CD4-positive, alpha-beta T cell treated with Interleukin-10 for 1 hour (primary cell): ENCODE measurements around the gene RHNO1.

Experiments used
- DNase-seq: peaks from one replicate; pipeline ENCODE4 v3.0.0-alpha.2; 2020

RHNO1 gene, protein sequence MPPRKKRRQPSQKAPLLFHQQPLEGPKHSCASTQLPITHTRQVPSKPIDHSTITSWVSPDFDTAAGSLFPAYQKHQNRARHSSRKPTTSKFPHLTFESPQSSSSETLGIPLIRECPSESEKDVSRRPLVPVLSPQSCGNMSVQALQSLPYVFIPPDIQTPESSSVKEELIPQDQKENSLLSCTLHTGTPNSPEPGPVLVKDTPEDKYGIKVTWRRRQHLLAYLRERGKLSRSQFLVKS

DNA sequence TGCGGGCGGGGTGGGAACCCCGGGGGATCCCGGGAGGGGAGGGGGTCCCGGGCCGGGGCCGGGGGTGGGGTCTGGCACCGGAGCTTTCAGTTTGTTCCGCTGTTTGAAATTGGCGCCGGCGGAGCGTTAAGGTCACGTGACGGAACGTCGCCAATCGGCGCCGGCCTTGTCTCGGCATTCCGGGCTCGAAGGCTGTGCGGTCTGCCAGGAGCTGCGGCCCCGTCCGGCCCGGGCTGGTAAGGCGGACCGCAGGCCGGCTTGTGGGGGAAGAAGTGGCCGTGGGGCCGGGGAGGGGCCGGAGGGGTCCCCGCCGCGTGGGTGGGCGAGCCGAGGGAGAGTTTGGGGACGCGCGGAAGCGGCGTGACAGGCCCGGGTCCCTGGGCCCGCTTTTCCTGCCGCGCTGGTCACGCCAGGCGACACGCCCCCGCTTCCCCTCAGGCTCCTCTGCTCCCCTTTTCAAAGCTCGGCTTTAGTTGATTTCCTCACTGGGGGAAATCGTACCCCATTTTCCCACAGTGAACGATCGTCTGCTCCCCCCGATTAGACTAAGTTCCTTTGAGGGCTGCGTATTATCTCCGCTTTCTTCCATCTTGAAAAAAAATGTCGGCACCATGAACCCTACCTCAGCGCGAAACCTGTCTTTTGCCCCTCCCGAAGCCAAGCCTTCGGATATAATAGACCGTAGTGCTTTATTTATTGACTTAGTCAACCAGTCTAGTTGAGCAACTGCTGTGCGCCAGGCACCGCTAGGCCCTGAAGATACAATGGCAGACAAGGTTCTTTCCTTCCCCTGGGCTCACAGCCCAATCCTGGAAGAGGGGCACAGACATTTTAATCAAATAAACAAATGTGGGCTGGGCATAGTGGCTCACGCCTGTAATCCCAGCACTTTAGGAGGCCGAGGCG is at the start of gene RHNO1, which contains the start of gene FOXM1:
Gene RHNO1 (plus strand): TSS at position 177 of the 906 bp plus-strand sequence. CDS start 8,144 bp downstream, outside the sequence.
Gene FOXM1 (minus strand): TSS at position 128 of the 906 bp plus-strand sequence. CDS start 2,696 bp downstream, outside the sequence.
- DNase-seq = peak; percentile 90

DNA sequence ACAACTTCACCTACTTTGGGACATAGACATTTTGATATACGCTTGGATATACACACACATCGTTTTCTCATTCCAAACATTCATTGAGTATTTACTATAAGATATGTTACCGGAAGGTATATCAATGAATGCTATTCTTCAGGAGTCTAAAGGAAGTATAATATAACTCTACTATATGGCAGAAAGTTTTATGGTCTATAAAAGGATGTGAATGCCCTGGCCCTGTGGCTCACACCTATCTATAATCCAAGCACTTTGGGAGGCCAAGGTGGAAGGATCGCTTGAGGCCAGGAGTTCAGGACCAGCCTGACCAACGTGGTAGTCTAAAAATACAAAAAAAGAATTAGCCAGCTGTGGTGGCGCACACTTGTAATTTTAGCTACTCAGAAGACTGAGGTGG is 47.7 kb upstream of the RHNO1 start:
- DNase-seq = no peak

DNA sequence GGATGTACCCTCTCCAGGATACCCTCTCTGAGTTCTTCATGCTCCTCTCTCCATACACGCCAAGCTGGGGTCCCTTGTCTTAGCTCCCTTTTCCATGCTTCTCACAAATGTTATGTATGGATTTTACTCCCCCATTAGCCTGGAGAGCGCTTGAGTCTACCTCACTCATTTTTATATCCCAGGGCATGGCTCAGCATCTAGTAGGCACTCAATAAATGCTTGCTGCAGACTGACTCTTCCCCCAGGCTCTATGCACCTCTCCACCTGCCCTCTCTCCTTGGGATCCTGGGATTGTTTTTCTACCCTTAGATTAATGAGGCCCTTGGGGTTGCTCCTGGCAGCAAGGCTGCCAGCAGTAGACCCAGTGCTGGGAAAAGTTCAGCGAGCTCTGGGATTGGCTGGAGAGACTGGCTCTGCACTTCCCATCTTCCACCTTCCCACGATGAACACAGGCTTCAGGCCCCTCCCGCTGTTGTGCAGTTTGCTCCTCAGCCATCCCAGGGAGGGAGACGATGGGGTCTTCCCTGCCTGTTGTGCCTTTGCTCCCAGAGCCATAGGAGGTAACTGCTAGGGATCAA is 44.4 kb upstream of the RHNO1 start:
- DNase-seq = no peak

DNA sequence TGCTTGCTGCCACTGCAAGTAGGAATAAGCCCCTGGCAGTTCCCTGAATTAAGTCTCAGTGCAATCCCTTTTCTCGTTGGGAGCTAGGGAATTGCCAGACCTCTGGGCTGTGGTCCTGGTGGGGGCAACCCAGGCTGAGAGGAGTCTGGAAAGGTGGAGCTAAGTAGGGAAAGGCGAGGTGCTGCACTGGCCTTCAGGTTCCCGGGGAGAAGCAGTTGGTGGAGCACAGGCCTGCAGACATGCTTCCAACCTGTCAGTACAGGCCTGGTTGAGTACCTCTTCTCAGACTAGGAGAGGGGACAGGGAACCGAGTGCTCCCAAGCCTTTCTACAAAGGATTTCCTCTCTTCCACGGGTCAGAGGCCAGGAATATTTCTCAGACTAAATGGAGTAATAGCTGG is 43.7 kb upstream of the RHNO1 start:
- DNase-seq = no peak

DNA sequence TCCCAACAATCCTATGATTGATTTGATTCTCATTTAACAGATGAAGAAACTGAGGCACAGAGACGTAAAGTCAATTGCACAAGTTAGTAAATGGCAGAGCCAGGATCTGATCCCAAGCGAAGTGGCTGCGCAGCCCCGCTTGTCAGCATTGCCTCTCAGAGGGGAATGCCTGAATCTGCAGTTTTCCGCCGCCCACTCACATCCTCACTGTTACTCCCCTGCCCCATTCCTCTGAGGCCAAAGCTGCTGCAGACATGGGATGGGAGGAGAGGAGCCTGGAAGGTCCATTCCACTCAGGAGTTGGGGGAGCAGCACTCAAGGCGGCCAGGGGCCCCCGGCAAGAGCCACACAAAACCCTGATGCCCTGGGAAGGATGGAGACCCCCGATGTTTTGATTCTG is 43.2 kb upstream of the RHNO1 start:
- no peak for DNase-seq

DNA sequence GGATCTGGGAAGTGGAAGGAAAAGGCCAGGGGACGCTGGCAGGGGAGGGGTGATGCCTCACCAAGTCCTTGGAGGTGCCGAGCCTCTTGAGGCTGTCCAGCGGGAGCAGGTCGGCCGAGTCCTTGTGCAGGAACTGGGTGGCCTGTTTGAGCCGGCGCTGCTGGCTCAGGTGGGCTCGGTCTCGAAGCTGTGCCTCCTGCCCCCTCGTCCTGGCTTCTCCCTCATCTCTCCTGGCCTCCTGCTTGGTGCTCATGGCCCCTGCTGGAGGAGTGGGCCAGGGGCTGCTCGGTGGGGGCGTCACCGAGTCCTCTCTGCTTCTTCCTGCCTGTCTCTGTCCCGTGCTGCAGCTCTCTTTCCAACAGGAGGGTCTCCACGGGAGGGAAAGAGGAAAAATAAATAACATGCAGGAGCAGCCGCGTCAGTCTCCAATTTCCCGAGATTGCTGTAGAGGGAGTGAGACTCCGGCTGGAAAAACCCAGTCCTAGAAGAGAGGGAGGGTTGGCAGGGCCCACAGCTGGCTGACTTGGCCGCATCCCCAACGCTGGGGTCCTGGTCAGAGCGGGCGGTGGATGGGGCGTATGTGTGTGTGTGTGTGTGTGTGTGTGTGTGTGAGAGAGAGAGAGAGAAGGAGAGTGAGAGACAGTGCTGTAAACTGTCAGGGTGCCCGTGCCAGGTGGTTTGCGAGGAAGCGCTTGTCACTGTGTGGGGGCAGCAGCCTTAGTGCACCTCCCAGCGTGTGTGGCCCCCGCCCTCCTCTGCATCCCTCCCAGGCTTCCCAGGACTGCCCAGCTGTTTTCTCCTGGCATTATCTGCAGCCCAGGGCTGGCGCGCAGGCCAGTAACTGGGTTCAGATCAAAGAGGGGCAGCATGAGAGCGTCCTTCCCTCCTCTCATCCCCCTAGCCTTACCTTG is 42.2 kb upstream of the RHNO1 start, which contains the start of gene NRIP2:
Gene NRIP2 (minus strand): TSS at position 455 of the 911 bp plus-strand sequence. CDS start 52 bp downstream, at position 403.
- no peak for DNase-seq

DNA sequence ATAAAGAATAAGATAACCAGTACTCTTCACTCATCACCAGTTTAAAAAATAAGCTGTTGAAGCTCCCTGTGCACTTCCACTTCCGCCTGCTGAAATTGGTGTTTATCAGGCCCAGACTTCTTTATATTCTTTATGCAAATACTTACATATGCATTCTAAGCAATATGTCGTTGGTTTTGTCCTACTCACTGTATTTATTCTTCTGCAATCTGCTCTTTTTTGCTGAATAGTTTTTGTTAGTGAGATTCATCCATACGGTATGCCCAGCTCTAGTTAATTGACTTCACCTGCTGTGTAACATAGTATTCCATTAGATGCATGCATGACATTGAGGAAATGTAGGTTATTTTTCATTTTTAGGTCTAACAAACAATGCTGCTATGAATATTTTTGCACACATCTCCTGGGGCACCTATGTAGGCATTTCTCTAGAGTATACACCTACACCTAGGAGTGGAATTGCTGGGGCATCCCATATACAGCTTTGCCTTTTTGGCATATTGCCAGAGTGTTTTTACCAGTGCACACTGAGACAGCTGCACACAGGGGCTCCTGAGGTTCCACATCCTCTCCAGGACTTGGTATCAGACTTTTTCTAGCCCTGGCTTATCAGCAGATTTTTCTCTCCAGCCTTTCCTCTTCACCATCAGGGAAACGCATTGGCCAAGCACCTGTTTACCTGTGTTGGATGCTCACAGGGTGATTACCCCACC is 41.2 kb upstream of the RHNO1 start:
- no peak for DNase-seq

DNA sequence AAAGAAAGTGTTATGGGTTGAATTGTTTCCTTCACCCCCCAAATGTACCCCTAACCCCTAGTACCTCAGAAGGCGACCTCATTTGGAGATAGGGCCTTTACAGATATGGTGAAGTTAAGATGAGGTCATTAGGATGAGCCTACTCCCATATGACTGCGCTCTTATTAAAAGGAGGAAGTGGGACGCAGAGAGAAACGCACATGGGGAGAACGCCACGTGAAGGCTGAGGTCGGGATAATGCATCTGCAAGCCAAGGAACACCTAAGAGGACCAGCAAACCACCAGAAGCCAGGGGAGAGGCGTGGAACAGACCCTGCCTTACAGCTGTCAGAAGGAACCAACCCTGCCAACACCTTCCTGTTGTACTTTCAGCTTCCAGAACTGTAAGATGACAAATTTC is 40.4 kb upstream of the RHNO1 start:
- DNase-seq = no peak

DNA sequence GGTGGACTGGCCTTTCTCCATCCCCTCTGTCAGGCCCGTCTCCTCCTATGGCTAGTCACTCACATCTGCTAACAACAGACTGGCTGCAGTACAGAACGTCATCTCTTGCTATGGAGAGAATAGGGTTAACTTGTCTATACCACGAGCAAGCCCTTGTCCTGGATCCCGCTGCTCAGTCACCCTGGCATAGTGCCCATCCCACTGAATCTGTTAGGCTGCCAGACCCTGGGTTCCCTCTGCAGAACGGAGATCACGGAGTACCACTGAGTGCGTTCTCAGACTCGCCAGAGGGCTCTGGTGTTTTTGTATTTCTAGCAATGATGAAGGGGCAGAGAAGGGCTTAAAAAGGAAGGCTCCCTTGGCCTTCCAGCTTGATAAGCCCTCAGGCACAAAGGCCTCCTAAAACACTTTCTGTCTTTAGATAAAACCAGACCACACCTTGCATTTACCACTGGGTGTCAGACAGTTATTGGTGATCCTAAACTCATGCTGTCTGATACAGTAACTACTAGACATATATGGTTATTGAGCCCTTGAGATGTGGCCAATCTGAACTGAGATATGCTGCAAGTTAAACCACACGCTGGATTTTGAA is 35.9 kb upstream of the RHNO1 start:
- no peak for DNase-seq

DNA sequence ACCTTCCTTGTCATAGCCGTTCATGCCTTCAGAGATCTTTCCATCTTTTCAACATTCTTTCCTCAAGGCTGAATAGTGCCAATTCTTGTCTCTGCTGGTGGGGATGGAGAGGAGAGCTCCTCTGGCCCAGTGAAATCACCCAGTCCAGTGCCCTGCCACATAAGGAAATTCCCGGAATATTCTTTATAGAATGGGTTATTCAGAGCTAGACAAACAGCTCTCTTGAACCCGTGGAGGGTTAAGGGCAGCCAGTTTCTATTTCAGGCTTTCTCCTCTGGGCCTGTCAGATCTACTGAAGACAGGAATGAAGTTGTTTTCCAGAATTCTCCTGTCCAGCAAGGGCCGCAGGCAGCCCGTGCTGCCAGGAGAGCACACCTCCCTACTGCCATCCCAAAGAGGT is 34.1 kb upstream of the RHNO1 start:
- DNase-seq = no peak

DNA sequence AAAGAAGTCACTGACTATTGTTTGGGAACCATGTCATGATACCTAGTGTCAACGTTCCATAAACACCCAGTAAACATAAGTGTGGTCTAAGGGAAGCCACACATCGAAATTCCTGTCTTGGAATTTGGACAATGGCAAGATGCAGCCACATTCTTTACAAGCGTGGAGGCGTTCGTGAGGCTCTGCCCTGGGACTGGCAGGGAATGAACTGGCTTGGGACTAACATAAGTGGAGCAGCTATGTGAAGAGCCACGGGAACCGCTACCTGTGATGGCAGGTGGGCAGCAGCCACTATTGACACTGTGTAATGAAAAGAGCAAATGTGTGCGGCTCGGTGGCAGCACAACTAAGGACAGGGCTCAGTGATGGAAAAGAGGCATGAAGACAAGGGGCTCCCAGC is 32.2 kb upstream of the RHNO1 start:
- no peak for DNase-seq

DNA sequence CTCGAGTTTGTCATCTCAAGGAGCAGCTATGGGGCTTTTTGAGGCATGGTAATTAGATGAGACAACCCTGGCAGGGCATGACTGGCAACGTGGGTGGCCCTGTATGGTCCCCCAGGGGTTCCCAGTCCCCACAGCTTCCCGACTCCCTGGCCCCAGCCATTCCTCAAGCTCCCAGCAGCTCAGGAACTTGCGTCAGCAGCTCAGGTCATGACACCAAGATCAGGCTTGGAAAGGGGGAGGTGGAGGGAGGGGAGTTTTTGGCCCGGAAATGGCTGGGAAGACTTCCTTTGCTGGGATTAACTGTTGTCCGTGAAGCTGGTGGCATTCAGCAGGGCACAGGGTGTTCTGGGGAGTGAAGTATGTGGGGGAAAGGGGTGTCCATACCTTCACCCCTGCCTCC is 31.7 kb upstream of the RHNO1 start:
- no peak for DNase-seq

DNA sequence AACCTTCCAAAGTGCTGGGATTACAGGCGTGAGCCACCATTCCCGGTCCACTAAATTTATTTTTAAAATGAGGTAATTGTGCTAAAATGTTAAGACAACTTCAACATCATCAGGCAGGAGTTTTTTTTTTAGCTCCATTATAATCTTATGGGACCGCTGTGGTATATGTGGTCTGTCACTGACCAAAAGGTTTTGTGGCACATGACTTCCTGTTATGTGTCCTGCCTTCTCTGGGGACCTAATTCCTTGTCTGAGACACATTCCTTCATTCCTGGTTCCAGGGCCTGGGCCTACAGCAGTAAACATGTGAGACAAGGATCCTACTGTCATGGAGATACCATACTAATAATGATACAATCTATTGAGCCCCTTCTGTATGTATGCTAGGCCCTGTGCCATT is 25.1 kb upstream of the RHNO1 start:
- no peak for DNase-seq

DNA sequence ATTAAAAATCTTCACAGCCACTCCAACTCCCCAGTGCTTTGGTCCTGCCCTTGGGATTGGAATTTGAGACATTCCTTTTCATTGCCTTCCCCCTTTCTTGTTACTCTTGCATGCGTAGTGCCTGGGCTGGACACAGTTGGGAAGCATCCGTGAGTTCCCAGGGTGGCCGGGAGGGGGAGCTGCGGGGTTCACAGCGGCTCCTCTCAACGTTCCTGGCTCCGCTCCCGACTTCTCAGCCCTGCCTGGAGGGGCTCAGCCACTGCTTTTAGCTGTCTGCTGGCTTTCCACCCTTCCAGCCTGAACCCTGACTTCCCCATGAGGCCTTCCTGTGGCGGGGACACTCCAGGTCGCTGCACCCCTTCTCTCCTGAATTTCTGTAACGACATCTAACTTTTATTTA is 23.4 kb upstream of the RHNO1 start:
- DNase-seq = peak; percentile 28

DNA sequence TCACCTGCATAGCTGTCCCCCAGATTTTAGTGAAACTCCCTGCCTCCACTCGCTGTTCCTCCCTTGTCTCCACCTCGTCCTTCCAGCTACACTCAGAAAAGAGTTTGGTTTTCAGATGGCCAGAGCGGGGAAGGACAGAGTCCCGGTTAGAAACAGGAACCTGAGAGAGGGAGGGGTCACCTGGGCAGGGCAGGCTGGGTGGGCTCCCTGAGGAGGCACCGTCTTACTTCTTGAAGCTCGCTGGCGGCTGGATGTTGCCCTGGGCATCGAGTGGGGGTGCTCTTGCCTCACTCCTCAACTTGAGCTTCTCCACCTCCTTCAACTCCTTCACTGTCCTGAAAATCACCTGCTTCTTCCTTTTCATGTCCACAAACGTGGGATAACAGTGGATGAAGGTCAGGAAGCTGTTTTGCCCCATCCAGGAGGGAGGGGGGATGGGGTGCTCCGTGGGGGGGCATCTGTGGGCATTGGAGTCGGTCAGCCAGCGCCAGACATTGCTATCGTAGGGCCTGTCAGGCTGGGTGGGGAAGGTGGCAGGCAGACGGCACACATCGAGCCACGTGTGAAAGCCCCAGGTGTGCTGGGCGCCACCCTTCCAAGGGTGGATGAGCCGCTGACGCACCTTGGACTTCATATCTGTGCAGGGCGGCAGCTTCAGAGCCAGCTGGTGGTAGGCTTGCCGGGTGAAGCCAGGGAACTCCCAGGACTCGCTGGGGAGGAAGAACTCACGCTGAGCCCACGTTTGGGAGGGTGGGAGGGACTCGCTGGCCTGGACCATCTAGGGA is 22.2 kb upstream of the RHNO1 start:
- DNase-seq = no peak

DNA sequence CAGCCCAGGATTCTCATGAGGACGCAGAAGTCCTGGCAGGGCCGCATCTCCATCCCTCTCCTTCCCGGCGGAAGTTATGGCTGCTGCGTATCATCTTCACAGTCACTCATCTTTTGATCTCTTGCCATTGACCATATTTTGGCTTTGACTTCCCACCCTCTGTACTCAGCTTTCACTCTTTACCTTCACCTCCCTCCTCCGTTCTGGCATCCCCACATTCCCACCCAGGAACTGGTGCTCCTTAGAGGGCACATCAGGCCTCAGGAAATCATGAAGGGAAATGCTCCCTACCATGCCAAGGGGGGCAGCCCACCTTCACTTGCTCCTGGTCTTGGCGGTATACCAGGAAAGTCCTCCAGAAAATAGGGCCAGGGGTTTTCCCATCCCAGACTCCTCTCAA is 21.5 kb upstream of the RHNO1 start:
- DNase-seq = no peak

DNA sequence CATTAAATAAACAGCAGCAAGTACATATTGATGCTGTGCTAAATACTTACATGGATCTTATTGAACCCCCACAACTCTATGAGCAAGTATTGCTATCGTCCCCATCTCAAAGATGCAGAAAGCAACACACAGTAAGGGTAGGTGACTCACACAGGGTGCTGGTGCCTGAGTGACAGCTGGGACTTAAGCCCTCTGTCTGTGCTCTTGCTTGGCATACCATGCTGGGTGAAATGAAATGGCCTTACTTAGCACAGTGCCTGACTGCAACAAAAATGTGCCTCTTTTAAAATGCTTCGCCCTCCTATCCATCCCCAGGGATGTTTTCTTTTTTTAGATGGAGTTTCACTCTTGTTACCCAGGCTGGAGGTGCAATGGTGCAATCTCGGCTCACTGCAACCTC is 21.0 kb upstream of the RHNO1 start:
- DNase-seq = no peak

DNA sequence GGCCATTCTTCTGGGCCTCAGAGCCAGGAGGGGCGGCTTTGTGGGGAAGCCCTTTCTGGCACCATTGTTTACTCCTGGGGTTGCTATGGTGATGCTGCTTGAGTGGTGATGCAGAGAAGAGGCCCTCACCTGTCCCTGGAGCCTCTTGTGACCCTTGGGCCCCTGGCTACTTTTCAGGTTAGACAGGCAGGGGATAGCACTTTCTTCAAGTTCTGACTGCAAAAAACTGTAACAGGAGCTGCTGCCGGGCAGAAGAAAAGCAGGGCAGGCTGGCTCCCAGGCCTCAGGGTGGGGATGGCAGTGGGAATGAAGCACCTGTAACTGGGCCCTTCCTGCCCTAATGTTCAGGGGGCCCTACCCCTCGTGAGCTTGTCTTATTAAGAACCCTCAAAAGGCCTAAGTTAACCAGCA is 20.0 kb upstream of the RHNO1 start, which contains the start of gene TEX52:
Gene TEX52 (minus strand): TSS at position 19 of the 411 bp plus-strand sequence. CDS start 13 bp downstream, at position 6.
- DNase-seq = no peak

DNA sequence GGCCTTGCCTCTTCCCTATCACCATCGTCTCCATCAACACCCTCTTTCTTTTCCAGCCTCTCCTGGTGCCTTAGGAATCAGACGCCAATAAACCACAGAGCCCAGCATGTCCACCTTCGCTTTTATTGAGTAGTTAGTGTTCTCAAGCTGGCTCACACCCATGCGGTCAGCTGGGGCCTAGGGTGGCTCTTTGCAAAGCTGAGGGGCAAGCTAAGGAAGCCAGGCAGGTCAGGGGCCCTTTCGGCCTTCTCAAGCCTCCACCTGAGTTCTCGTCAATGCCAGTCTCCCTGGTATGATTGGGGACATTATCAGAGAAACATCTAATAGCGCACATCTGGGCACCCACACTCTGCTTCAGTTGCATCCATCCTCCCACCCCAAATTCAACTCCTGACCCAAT is 19.4 kb upstream of the RHNO1 start:
- no peak for DNase-seq

DNA sequence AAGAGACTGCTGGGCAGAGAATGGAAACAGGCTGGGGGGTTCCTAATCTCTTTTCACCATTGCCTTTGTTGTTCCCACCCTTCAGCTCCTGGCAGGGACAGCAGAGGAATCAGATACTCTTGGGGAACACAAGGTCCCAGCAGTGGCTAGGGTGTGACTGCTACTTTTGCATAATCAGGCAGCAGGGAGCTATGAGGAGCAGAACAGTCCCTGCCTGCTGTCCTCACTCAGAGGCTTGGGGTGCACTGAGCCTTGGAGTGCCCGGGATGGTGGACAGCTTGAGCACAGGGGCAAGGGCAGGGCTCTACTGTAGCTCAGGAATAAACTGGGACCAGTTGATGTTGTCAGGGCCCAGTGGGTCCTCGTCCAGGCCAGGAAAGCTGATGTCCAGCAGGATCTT is 18.7 kb upstream of the RHNO1 start:
- DNase-seq = no peak
